H1 (cell line): ENCODE data around the gene MAP2K7. TPM values are rescaled to one million over a fixed set of nuclear protein-coding genes. Genes with fewer than 3 reads are reported as not detected.

ENCODE experiments used
- CTCF ChIA-PET: fragments of 300-600 bp; sonication (Branson Sonifier 250); formaldehyde crosslinking; loops from one replicate; lab custom pipeline; 2021; ENCODE audit not compliant: partially characterized antibody; lab: Charles Lee
- POLR2A ChIA-PET: fragments of 300-600 bp; sonication (Branson Sonifier 250); formaldehyde crosslinking; loops from one replicate; lab custom pipeline; 2021; ENCODE audit warnings: inconsistent platforms; ENCODE audit not compliant: partially characterized antibody; lab: Charles Lee
- DNase-seq, 2 experiments: peaks; one replicate each; pipeline versions ENCODE4 v3.0.0 to v3.0.0-alpha.2; 2010 to 2022; ENCODE audit warnings: low spot score in 2 of 2, low read depth in 1 of 2, mixed read lengths in 1 of 2
- FAIRE-seq: peaks from 2 replicates; lab custom pipeline; 2011; peaks lifted over from hg19 to GRCh38; lab: Jason Lieb, UNC
- H2AFZ ChIP-seq: 2 replicates; pipeline ENCODE4 v1.8.1; 2012; ENCODE audit warnings: low read length, inconsistent platforms
- H2AK5ac ChIP-seq: 2 replicates; pipeline ENCODE4 v1.6.1; 2013; ENCODE audit warnings: low read depth, low read length
- H2BK120ac ChIP-seq: replicated peaks from 2 replicates; pipeline ENCODE3; 2013; ENCODE audit warnings: low read depth, low read length, inconsistent platforms
- H2BK12ac ChIP-seq: 2 replicates; pipeline ENCODE4 v1.6.1; 2013; ENCODE audit warnings: low read depth, low read length
- H2BK15ac ChIP-seq: 2 replicates; pipeline ENCODE4 v1.6.1; 2013; ENCODE audit warnings: low read length
- H2BK20ac ChIP-seq: 2 replicates; pipeline ENCODE4 v1.6.1; 2013; ENCODE audit warnings: low read length
- H2BK5ac ChIP-seq: 2 replicates; pipeline ENCODE4 v1.6.1; 2013; ENCODE audit warnings: low read depth, low read length
- H3K14ac ChIP-seq: 2 replicates; pipeline ENCODE4 v1.6.1; 2013; ENCODE audit warnings: inconsistent platforms; ENCODE audit not compliant: insufficient read length
- H3K18ac ChIP-seq: 2 replicates; pipeline ENCODE4 v1.6.1; 2013; ENCODE audit warnings: low read length; ENCODE audit errors: extremely low read depth
- H3K23ac ChIP-seq: 2 replicates; pipeline ENCODE4 v1.6.1; 2013; ENCODE audit warnings: inconsistent platforms; ENCODE audit not compliant: insufficient read length
- H3K23me2 ChIP-seq: 2 replicates; pipeline ENCODE4 v1.6.1; 2013; ENCODE audit warnings: low read depth, low read length
- H3K27ac ChIP-seq: 2 replicates; pipeline ENCODE4 v1.6.1; 2011; ENCODE audit warnings: low read depth, low read length, inconsistent platforms
- H3K27me3 ChIP-seq, 4 experiments: replicated peaks in 1 of 4; 1 replicate in 1 of 4; 2 replicates in 3 of 4; pipeline versions ENCODE4 v1.6.1 to v1.8.1; 2011 to 2013; ENCODE audit warnings: low read length in 3 of 4, mild to moderate bottlenecking in 3 of 4, inconsistent platforms in 2 of 4, mixed read lengths in 2 of 4, moderate library complexity in 1 of 4; ENCODE audit not compliant: control insufficient read depth in 3 of 4, insufficient read depth in 3 of 4; ENCODE audit errors: extremely low read depth in 1 of 4
- H3K36me3 ChIP-seq, 4 experiments: 2 replicates each; pipeline versions ENCODE4 v1.6.1 to v1.8.1; 2011 to 2013; ENCODE audit warnings: mild to moderate bottlenecking in 4 of 4, low read length in 3 of 4, moderate library complexity in 2 of 4, control low read depth in 1 of 4, inconsistent platforms in 1 of 4; ENCODE audit not compliant: insufficient read depth in 4 of 4, control insufficient read depth in 2 of 4
- H3K4ac ChIP-seq: replicated peaks from 2 replicates; pipeline ENCODE3; 2013; ENCODE audit warnings: low read length, low read depth, mixed read lengths, inconsistent platforms; ENCODE audit not compliant: insufficient read length
- H3K4me1 ChIP-seq, 4 experiments: replicated peaks in 1 of 4; 1 replicate in 1 of 4; 2 replicates in 3 of 4; pipeline versions ENCODE4 v1.6.1 to v1.8.1; 2011 to 2013; ENCODE audit warnings: low read length in 3 of 4, inconsistent platforms in 2 of 4, mixed read lengths in 1 of 4; ENCODE audit not compliant: insufficient read depth in 4 of 4, control insufficient read depth in 3 of 4
- H3K4me2 ChIP-seq, 2 experiments: 2 replicates each; pipeline versions ENCODE4 v1.6.1 to v1.8.1; 2011 to 2013; ENCODE audit warnings: low read depth in 2 of 2, low read length in 2 of 2, control low read depth in 1 of 2, inconsistent platforms in 1 of 2, mild to moderate bottlenecking in 1 of 2; ENCODE audit not compliant: insufficient read depth in 1 of 2
- H3K4me3 ChIP-seq, 4 experiments: fragments of 200-600, 300-600 bp in 1 of 4; sonication (generic), shearing (Covaris generic), sonication (Bioruptor Twin) in 1 of 4; 2 replicates each; pipeline versions ENCODE4 v1.5.1 to v1.8.1; 2011 to 2016; ENCODE audit warnings: low read length in 4 of 4, low read depth in 3 of 4, control low read depth in 2 of 4, inconsistent platforms in 2 of 4, mild to moderate bottlenecking in 2 of 4, mixed read lengths in 1 of 4, moderate library complexity in 1 of 4; ENCODE audit not compliant: insufficient read depth in 2 of 4; ENCODE audit errors: extremely low read depth in 1 of 4
- H3K56ac ChIP-seq: replicated peaks from 2 replicates; pipeline ENCODE3; 2013; ENCODE audit warnings: low read depth, mild to moderate bottlenecking, mixed read lengths, low read length, inconsistent platforms; ENCODE audit not compliant: insufficient read length
- H3K79me1 ChIP-seq: 2 replicates; pipeline ENCODE4 v1.6.1; 2013; ENCODE audit warnings: low read depth, low read length, control low read depth
- H3K79me2 ChIP-seq, 2 experiments: 2 replicates each; pipeline versions ENCODE4 v1.6.1 to v1.8.1; 2012 to 2013; ENCODE audit warnings: low read length in 2 of 2, mild to moderate bottlenecking in 2 of 2, inconsistent platforms in 1 of 2; ENCODE audit not compliant: insufficient read depth in 2 of 2, control insufficient read depth in 1 of 2
- H3K9ac ChIP-seq, 4 experiments: replicated peaks in 1 of 4; 1 replicate in 1 of 4; 2 replicates in 3 of 4; pipeline versions ENCODE4 v1.6.1 to v1.8.1; 2011 to 2013; ENCODE audit warnings: low read depth in 3 of 4, low read length in 3 of 4, control low read depth in 2 of 4, mild to moderate bottlenecking in 2 of 4, moderate library complexity in 2 of 4, inconsistent platforms in 1 of 4; ENCODE audit errors: extremely low read depth in 1 of 4
- H3K9me3 ChIP-seq, 2 experiments: 2 replicates each; pipeline versions ENCODE4 v1.6.1 to v1.8.1; 2012 to 2013; ENCODE audit warnings: mild to moderate bottlenecking in 2 of 2, moderate library complexity in 2 of 2, control low read depth in 1 of 2, inconsistent platforms in 1 of 2, low read depth in 1 of 2, low read length in 1 of 2, mixed read lengths in 1 of 2; ENCODE audit not compliant: insufficient read depth in 2 of 2
- H4K20me1 ChIP-seq, 2 experiments: replicated peaks in 1 of 2; 2 replicates each; pipeline versions ENCODE3 to v1.8.1; 2011 to 2013; ENCODE audit warnings: inconsistent platforms in 2 of 2, low read length in 2 of 2, mild to moderate bottlenecking in 1 of 2; ENCODE audit not compliant: insufficient read depth in 2 of 2, control insufficient read depth in 1 of 2
- H4K5ac ChIP-seq: 2 replicates; pipeline ENCODE4 v1.6.1; 2013; ENCODE audit warnings: low read length, low read depth, mixed read lengths, inconsistent platforms; ENCODE audit not compliant: insufficient read length
- H4K8ac ChIP-seq: 2 replicates; pipeline ENCODE4 v1.8.0; 2013; ENCODE audit warnings: mild to moderate bottlenecking, moderate library complexity, low read length, inconsistent platforms; ENCODE audit not compliant: insufficient read depth; ENCODE audit errors: extremely low read depth
- H4K91ac ChIP-seq: replicated peaks from 2 replicates; pipeline ENCODE3; 2013; ENCODE audit warnings: low read length, mixed read lengths, inconsistent platforms; ENCODE audit not compliant: insufficient read length
- BACH1 ChIP-seq: IDR thresholded peaks from 2 replicates; pipeline ENCODE4 v1.6.1; 2012; ENCODE audit warnings: low read length, improper control_type of control experiment
- EZH2 ChIP-seq: fragments of 200-600 bp; sonication (generic); IDR thresholded peaks from 2 replicates; pipeline ENCODE4 v1.7.1; 2012; ENCODE audit warnings: low read depth, mild to moderate bottlenecking, moderate library complexity, low read length, inconsistent platforms; ENCODE audit not compliant: severe bottlenecking
- KDM1A ChIP-seq: fragments of 200-600, 300-600 bp; sonication (generic); IDR thresholded peaks from 2 replicates; pipeline ENCODE4 v1.7.1; 2016; ENCODE audit warnings: mild to moderate bottlenecking, low read length, borderline replicate concordance
- RFX5 ChIP-seq: IDR thresholded peaks from 2 replicates; pipeline ENCODE4 v1.6.1; 2011; ENCODE audit warnings: low read depth, low read length, improper control_type of control experiment, borderline replicate concordance
- TEAD4 ChIP-seq: IDR thresholded peaks from 2 replicates; pipeline ENCODE4 v1.6.1; 2012; ENCODE audit warnings: low read depth, low read length, inconsistent platforms, mixed read lengths
- YY1 ChIP-seq: IDR thresholded peaks from 2 replicates; pipeline ENCODE4 v1.6.1; 2011; ENCODE audit warnings: low read depth, mild to moderate bottlenecking, low read length
- WGBS, 2 experiments: shearing (Covaris generic) in 1 of 2; methylation state at CpG; one replicate each; pipeline versions ENCODE4 v1.1.6 to v1.1.7; 2013 to 2015; ENCODE audit warnings: low lambda C conversion rate in 2 of 2, mixed read lengths in 2 of 2, inconsistent platforms in 1 of 2, low coverage in 1 of 2, missing lambda C conversion rate in 1 of 2; ENCODE audit not compliant: insufficient replicate concordance in 2 of 2, insufficient coverage in 1 of 2, insufficient read length in 1 of 2; ENCODE audit errors: extremely low coverage in 1 of 2, missing lambda C conversion rate in 1 of 2; 5-methylcytosine and 5-hydroxymethylcytosine counted together
- polyA plus RNA-seq, 7 experiments: library from polyadenylated mRNA; depleted of rRNA in 3 of 7; stranded (reverse) in 5 of 7; unstranded in 2 of 7; fragments of >200 nt in 5 of 7; fragments of 200-250 nt in 2 of 7; gene quantifications; 1 replicate in 5 of 7; 2 replicates in 1 of 7; 4 replicates in 1 of 7; pipeline versions ENCODE4 v1.2.1 to v1.2.3, GENCODE V29; 2011 to 2013; ENCODE audit warnings: missing spikeins in 2 of 7, mixed read lengths in 2 of 7
- total RNA-seq: library from RNA; stranded (reverse); fragmentation: NEBNext Ultra II Directional; extraction: Animal tissue kit (Norgen Biotek cat#: 25700); gene quantifications from 2 replicates; pipeline ENCODE4 v1.2.1, GENCODE V29; 2021
- TF ChIP-seq, protein P1 (sequence below): IDR thresholded peaks from 2 replicates; pipeline ENCODE4 v1.6.1; 2011; ENCODE audit warnings: low read length, improper control_type of control experiment

Gene MAP2K7
- total and polyA plus RNA-seq, 2 of the 8 experiments (the other 6 are each of a cell fraction or from before 2014, with no cell fraction given), result 8.9 to 38.3 TPM

DNA sequence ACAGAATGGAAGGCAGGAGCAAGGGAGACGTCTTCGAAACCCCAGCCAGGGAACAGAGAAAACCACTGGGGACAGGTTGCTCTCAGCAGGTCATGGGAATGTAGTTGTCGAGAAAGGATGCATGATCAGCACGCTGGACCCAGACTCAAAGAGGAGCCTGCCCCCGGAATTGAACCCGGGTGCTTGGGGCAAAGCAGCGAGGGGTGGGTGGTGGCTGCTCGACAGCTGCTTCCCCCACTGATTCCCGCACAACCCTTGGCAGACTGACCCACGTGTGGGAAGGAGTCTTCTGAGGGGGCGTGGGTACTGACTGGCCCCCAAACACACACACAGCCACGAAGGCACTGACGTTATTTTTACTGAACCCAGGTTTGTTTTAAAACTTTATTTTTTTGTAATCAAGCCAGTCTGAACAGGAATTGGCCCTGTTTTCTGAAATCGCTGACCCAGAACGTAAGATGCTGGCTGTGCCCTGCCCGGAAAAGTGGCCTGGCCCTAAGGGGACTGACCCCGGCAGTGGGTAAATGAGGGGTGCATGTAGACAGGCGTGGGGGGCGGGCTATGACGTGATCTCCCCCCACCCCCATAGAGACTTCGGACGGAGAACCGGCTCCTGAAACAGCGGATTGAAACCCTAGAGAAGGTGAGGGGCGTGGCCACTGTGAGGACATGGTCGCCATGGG is 48.1 kb upstream of the MAP2K7 start:
- H2BK20ac ChIP-seq, result no peak overlapping the region
- WGBS, 2 experiments, result 87% methylated on average over 26 of the region's 26 CpGs; no CpG with 5 or more reads in 1 of the 2 experiments
- no peaks in the 10 kb centered on the region for H3K79me2 ChIP-seq
- no peaks in the 10 kb centered on the region for H3K79me1 ChIP-seq
- H2BK15ac ChIP-seq, result no peak overlapping the region; the same call in 1 of the 2 replicates
- peaks cover 0 to 3% (median 1%) of the 10 kb centered on the region in 4 experiments; a peak in 1 of 7 replicates for H3K27me3 ChIP-seq
- peaks cover 0 to 5% of the 10 kb centered on the region in 2 experiments for H4K20me1 ChIP-seq
- H3K23me2 ChIP-seq, result peaks cover 5% of the 10 kb centered on the region; the same call in 1 of the 2 replicates
- no peak overlapping the region for H3K9ac ChIP-seq
- H3K4me2 ChIP-seq, result no peak overlapping the region
- TF ChIP-seq RFX5, result no peak
- TF ChIP-seq, protein P1, sequence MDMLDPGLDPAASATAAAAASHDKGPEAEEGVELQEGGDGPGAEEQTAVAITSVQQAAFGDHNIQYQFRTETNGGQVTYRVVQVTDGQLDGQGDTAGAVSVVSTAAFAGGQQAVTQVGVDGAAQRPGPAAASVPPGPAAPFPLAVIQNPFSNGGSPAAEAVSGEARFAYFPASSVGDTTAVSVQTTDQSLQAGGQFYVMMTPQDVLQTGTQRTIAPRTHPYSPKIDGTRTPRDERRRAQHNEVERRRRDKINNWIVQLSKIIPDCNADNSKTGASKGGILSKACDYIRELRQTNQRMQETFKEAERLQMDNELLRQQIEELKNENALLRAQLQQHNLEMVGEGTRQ, result no peak
- no peak for TF ChIP-seq YY1
- no peak for TF ChIP-seq BACH1
- no peak for TF ChIP-seq TEAD4
- TF ChIP-seq EZH2, result no peak
- TF ChIP-seq KDM1A, result no peak
- H2BK5ac ChIP-seq, result no peak overlapping the region
- FAIRE-seq (no peak), DNase-seq (no peak)
- ChIA-PET POLR2A (no interaction called here), CTCF (no interaction called here)
- no peak overlapping the region for H2AK5ac ChIP-seq
- no peak overlapping the region for H2AFZ ChIP-seq
- peaks cover 4 to 14% (median 7%) of the 10 kb centered on the region in 4 experiments; a peak in 6 of 7 replicates for H3K4me1 ChIP-seq
- no peak overlapping the region for H3K14ac ChIP-seq
- no peak overlapping the region for H2BK120ac ChIP-seq
- H3K36me3 ChIP-seq, result no peaks in the 10 kb centered on the region
- no peak overlapping the region for H4K8ac ChIP-seq
- no peak overlapping the region for H2BK12ac ChIP-seq
- H3K9me3 ChIP-seq, result no peaks in the 10 kb centered on the region
- no peak overlapping the region for H3K18ac ChIP-seq
- H3K23ac ChIP-seq, result no peak overlapping the region
- no peak overlapping the region for H4K91ac ChIP-seq
- H4K5ac ChIP-seq, result no peak overlapping the region
- no peak overlapping the region for H3K27ac ChIP-seq
- H3K4ac ChIP-seq, result no peak overlapping the region
- no peak overlapping the region for H3K56ac ChIP-seq
- H3K4me3 ChIP-seq, result no peak overlapping the region
